ENCODE results near the gene WNT11. TPM values are rescaled to one million over a fixed set of nuclear protein-coding genes. Genes with fewer than 3 reads are reported as not detected.

Gene WNT11
- polyA plus RNA-seq, 1 of the 3 experiments (the other 2 are of a cell fraction): 0.43 TPM

DNA sequence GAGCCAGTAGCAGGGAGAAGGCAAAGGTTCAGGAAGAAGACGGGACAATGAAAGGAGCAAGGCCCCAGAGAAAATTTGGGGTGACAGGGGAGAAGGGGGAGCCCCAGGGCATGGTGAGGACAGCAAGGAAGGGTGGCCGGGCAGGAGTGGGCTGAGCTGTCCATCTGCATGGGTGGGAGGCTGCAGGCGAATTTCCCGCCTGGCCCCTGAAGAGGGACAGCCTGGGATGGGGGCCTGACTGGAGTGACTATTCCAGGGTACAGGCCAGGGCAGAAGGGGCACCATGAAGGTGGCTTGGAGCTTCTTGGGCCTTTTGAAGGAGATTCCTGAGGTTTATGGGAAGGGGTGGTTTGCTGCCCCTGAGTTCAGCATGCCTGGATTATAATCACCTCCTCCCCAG lies 56.2 kb downstream of the WNT11 start:
- no peak overlapping the region for H3K27ac ChIP-seq (ENCODE audit: low read depth in 2 of 2, low read length in 1 of 2)
- ChIA-PET CTCF (interaction anchor here (1.9 kb wide), 1 partner anchor 10 kb away, joined by 4 read pairs; no protein-coding TSS in a partner anchor), POLR2A (no interaction called here)
- no peak overlapping the region for H3K4me2 ChIP-seq
- 90% methylated on average over 4 of the region's 4 CpGs for WGBS (ENCODE audit: low lambda C conversion rate)
- no peaks in the 10 kb centered on the region for H3K27me3 ChIP-seq (ENCODE audit: insufficient read depth)
- no peak for DNase-seq
- no peak overlapping the region for H3K9ac ChIP-seq
- H3K9me3 ChIP-seq: no peaks in the 10 kb centered on the region
- H3F3A ChIP-seq (replicated peaks; ENCODE audit: insufficient read depth): no peaks in the 10 kb centered on the region
- H3K4me1 ChIP-seq (ENCODE audit: control insufficient read depth in 1 of 2, insufficient read depth in 2 of 2, low read depth in 1 of 2, low read length in 1 of 2): peaks cover 0 to 17% of the 10 kb centered on the region in 2 experiments; a peak in 1 of 4 replicates
- H4K20me1 ChIP-seq (ENCODE audit: insufficient read depth): no peaks in the 10 kb centered on the region
- TF ChIP-seq GABPA (IDR thresholded peaks at IDR 0.05; ENCODE audit: low read depth): no peak
- TF ChIP-seq POLR2AphosphoS5 (IDR thresholded peaks at IDR 0.05; ENCODE audit: low read depth, low read length): no peak
- TF ChIP-seq ELF1 (IDR thresholded peaks at IDR 0.05): no peak
- TF ChIP-seq RCOR1 (IDR thresholded peaks at IDR 0.05; ENCODE audit: low read length): no peak
- no peak for TF ChIP-seq RXRA (IDR thresholded peaks at IDR 0.05; ENCODE audit: borderline replicate concordance, low read depth)
- TF ChIP-seq EP300 (IDR thresholded peaks at IDR 0.05; ENCODE audit: borderline replicate concordance in 1 of 2, low read depth in 1 of 2, low read length in 1 of 2): no peak
- TF ChIP-seq NRF1 (IDR thresholded peaks at IDR 0.05; ENCODE audit: low read depth, low read length): no peak
- TF ChIP-seq RAD21 (IDR thresholded peaks at IDR 0.05; ENCODE audit: low read length): no peak
- TF ChIP-seq, protein P1, sequence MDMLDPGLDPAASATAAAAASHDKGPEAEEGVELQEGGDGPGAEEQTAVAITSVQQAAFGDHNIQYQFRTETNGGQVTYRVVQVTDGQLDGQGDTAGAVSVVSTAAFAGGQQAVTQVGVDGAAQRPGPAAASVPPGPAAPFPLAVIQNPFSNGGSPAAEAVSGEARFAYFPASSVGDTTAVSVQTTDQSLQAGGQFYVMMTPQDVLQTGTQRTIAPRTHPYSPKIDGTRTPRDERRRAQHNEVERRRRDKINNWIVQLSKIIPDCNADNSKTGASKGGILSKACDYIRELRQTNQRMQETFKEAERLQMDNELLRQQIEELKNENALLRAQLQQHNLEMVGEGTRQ (IDR thresholded peaks at IDR 0.05; ENCODE audit: borderline replicate concordance, low read depth, low read length): no peak
- TF ChIP-seq YY1 (IDR thresholded peaks at IDR 0.05; ENCODE audit: low read depth): no peak
- no peak for TF ChIP-seq USF1 (IDR thresholded peaks at IDR 0.05; ENCODE audit: borderline replicate concordance, low read depth)
- no peak for TF ChIP-seq TCF12 (IDR thresholded peaks at IDR 0.05)
- no peak for TF ChIP-seq REST (IDR thresholded peaks at IDR 0.05; ENCODE audit: low read depth, low read length)
- TF ChIP-seq FOXJ3 (CRISPR knock-in tag; IDR thresholded peaks at IDR 0.05): no peak
- TF ChIP-seq TEAD4 (IDR thresholded peaks at IDR 0.05; ENCODE audit: borderline replicate concordance, insufficient read depth): no peak
- no peaks in the 10 kb centered on the region for H3K9me2 ChIP-seq
- H2AFZ ChIP-seq (ENCODE audit: low read depth): no peak overlapping the region
- H3K4me3 ChIP-seq (ENCODE audit: low read depth in 2 of 2, low read length in 1 of 2): no peak overlapping the region
- H3K36me3 ChIP-seq (replicated peaks in 1 of 2; ENCODE audit: control insufficient read depth in 1 of 2, insufficient read depth in 2 of 2, low read length in 1 of 2): no peaks in the 10 kb centered on the region
- H3K79me2 ChIP-seq (ENCODE audit: insufficient read depth): no peaks in the 10 kb centered on the region
